PFSK-1 (cell line): ENCODE data around the gene RCSD1.

Source experiments
- FOXP2 ChIP-seq: optimal IDR thresholded peaks from 2 replicates; pipeline ENCODE3; 2011; ENCODE audit warnings: borderline replicate concordance, control low read depth, inconsistent platforms; ENCODE audit not compliant: insufficient read depth; ENCODE audit errors: extremely low read length, extremely low read depth
- POLR2AphosphoS5 ChIP-seq: IDR thresholded peaks from 2 replicates; pipeline ENCODE4 v1.6.1; 2012; ENCODE audit warnings: low read depth, mild to moderate bottlenecking, control low read depth, low read length, moderate library complexity
- SIN3A ChIP-seq: IDR thresholded peaks from 2 replicates; pipeline ENCODE4 v1.6.1; 2012; ENCODE audit warnings: mild to moderate bottlenecking, low read length, moderate library complexity, borderline replicate concordance; ENCODE audit not compliant: insufficient read depth
- TAF1 ChIP-seq: IDR thresholded peaks from 2 replicates; pipeline ENCODE4 v1.6.1; 2012; ENCODE audit warnings: low read length, control low read depth, borderline replicate concordance; ENCODE audit not compliant: insufficient read depth
- TF ChIP-seq, protein P1 (sequence below), 2 experiments: IDR thresholded peaks; 2 replicates each; pipeline versions ENCODE4 v1.6.1 to v1.8.0; 2011 to 2012; ENCODE audit warnings: low read depth in 2 of 2, low read length in 2 of 2, control low read depth in 1 of 2, inconsistent platforms in 1 of 2, mild to moderate bottlenecking in 1 of 2, moderate library complexity in 1 of 2; ENCODE audit not compliant: insufficient read depth in 1 of 2

RCSD1 gene

GRCh38 chr1:167676205-167676915 is 46.3 kb downstream of the RCSD1 start:
- TF ChIP-seq POLR2AphosphoS5 (no peak), TAF1 (no peak)

DNA sequence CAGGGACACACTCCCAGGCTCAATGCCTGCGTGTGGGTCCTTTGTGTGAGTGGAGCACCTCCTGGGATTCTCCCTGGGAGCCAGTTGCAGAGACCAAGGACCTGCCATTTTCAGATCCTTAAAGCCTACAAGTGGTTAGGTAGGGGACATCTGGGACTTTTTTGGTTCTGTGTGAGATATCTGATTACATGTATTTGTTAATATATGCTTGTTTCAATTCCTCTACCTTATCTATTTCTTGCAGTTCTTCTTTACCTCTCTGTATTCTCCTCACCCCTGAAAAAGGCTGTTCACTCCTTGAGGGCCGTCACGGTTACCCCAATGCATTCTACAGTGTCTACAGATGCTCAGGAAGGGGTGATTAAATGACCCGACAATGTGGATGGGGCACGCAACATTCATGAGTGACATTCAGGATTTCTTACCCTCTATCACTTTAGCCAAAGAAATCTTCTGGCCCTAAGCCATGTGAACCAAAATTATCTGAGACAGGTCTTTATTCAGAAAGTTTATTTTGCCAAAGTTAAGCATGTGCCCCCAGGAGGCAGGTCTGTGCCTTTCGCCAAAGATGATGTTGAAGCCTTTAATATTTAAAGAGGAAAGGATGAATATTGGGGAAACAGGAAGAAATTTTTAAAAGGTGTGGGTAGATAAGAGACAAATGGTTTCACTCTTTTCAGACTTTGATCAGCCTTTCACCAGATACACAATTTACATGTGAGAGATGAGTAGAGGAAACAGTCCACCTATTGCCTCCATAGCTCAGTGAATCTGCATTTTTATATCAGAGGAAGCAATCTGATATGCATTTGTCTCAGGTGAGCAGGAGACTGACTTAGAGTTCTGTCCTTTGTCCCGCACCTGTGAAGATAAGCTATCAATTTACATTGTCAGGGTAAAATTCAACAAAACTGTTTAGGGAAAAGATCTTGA is 47.1 kb downstream of the RCSD1 start:
- no peak for TF ChIP-seq TAF1
- TF ChIP-seq, protein P1, sequence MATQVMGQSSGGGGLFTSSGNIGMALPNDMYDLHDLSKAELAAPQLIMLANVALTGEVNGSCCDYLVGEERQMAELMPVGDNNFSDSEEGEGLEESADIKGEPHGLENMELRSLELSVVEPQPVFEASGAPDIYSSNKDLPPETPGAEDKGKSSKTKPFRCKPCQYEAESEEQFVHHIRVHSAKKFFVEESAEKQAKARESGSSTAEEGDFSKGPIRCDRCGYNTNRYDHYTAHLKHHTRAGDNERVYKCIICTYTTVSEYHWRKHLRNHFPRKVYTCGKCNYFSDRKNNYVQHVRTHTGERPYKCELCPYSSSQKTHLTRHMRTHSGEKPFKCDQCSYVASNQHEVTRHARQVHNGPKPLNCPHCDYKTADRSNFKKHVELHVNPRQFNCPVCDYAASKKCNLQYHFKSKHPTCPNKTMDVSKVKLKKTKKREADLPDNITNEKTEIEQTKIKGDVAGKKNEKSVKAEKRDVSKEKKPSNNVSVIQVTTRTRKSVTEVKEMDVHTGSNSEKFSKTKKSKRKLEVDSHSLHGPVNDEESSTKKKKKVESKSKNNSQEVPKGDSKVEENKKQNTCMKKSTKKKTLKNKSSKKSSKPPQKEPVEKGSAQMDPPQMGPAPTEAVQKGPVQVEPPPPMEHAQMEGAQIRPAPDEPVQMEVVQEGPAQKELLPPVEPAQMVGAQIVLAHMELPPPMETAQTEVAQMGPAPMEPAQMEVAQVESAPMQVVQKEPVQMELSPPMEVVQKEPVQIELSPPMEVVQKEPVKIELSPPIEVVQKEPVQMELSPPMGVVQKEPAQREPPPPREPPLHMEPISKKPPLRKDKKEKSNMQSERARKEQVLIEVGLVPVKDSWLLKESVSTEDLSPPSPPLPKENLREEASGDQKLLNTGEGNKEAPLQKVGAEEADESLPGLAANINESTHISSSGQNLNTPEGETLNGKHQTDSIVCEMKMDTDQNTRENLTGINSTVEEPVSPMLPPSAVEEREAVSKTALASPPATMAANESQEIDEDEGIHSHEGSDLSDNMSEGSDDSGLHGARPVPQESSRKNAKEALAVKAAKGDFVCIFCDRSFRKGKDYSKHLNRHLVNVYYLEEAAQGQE (IDR thresholded peaks at IDR 0.05; ENCODE audit: insufficient read depth in 1 of 2, low read depth in 2 of 2, low read length in 2 of 2): no peak
- TF ChIP-seq FOXP2: no peak
- TF ChIP-seq POLR2AphosphoS5: no peak
- no peak for TF ChIP-seq SIN3A

GRCh38 chr1:167678422-167678821 is 48.4 kb downstream of the RCSD1 start:
- no peak for TF ChIP-seq FOXP2
- no peak for TF ChIP-seq POLR2AphosphoS5
- TF ChIP-seq SIN3A: no peak
- no peak for TF ChIP-seq TAF1
- TF ChIP-seq, protein P1 (IDR thresholded peaks at IDR 0.05; ENCODE audit: insufficient read depth in 1 of 2, low read depth in 2 of 2, low read length in 2 of 2): no peak

GRCh38 chr1:167678838-167679237 is 48.8 kb downstream of the RCSD1 start:
- TF ChIP-seq TAF1 (no peak), SIN3A (no peak), POLR2AphosphoS5 (no peak), FOXP2 (no peak)
- TF ChIP-seq, protein P1 (IDR thresholded peaks at IDR 0.05; ENCODE audit: insufficient read depth in 1 of 2, low read depth in 2 of 2, low read length in 2 of 2): no peak

DNA sequence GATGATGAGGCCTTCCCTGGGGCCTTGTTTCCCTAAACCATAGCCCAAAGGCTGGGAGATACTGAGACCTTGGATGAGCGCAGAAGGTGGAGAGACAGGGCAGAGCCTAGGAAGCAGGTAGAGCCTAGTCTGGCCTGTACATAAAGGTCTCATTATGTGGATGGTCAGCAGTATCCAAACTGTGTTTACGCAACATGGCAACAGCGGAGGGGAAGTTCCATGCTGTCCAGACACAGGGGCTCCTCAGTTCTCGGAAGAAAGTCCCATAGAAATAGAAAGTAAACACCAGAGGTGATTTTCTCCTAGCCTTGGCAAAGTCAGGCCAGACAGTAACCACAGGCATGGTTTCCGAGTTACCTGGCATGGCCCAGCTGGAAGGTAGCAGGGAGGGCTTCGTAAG is 49.7 kb downstream of the RCSD1 start:
- TF ChIP-seq POLR2AphosphoS5: no peak
- TF ChIP-seq, protein P1 (IDR thresholded peaks at IDR 0.05; ENCODE audit: insufficient read depth in 1 of 2, low read depth in 2 of 2, low read length in 2 of 2): no peak
- TF ChIP-seq TAF1: no peak
